HG03060 (cell line): Measurements from ENCODE around the gene EML5.
"Not testable (repeated sequence)": the region's sequence is repeated elsewhere in the genome, so short reads cannot be mapped to it uniquely, and the experiment has no call there.

Source experiments
- ATAC-seq: cut with Tn5 transposase; IDR thresholded peaks from one replicate; pipeline ENCODE4 v1.9.1; 2021; ENCODE audit warnings: low read depth, moderate number of reproducible peaks; ENCODE audit not compliant: unreplicated experiment

The EML5 gene

DNA sequence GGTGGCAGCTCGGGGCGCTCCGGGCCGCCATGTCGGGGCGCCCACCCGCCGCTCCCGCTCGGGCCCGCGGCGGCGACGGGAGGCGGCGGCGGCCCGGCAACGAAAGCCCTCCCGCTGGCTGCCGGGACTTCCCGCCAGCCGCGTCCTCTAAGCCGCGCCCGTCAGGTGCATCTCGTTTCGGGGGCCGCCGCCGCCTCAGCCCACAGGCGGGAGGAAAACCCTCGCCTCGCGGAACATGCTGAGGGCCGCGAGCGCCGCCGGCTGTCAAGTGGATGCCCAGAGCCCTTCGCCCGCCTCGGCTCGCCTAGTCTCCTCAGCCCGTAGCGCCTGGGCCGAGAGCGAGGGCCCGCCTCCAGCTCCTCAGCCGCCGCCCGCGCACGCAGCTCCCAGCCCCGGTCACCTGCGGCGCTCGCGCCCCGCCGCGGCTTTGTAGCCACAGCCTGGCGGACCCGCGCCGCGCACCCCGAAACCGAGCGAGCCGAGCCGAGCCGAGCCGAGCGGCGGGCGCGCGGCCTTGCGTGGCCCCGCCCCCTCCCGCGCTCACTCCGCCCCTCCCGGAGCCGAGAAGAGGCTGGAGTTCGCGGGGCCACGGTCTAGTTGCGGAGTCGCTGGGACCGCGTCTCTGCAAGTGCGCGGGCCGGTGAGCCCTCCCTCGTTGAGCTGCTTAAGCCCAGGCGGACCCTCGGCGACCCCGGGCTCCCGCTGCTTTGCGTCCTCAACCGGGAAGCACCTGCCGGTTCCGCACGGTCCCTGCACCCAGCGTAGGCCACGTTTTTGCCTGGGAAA is at the start of gene EML5:
Gene EML5 (minus strand): TSS at position 481 of the 786 bp plus-strand sequence. CDS start 450 bp downstream, at position 31.
- peak; percentile 63 for ATAC-seq

GRCh38 chr14:88842414-88842813 is 49.7 kb upstream of the EML5 start:
- no peak for ATAC-seq

DNA sequence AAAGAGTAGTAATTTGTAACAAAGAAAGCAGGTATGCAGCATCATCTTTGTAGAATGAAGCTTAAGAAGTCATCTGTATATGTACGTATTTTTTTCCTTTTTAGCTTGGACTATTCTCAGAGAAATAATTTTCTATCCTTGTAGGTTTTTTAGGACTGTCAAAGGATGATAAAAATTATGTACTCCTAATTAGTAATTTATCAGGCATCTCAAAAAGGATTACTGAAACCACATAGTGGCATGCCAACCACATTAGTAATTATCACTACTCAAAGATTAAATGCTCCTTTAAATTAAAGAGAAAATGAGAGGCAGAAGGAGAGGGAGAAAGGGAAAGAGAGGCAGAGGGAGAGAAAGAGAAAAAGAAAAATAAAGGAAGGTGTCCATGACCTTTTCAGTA is 49.0 kb upstream of the EML5 start:
- ATAC-seq = no peak

- no peak for ATAC-seq
Observed at GRCh38 chr14:88840926-88841325, 48.2 kb upstream of the EML5 start.

- no peak for ATAC-seq
Observed at GRCh38 chr14:88838015-88838414, 45.3 kb upstream of the EML5 start.

DNA sequence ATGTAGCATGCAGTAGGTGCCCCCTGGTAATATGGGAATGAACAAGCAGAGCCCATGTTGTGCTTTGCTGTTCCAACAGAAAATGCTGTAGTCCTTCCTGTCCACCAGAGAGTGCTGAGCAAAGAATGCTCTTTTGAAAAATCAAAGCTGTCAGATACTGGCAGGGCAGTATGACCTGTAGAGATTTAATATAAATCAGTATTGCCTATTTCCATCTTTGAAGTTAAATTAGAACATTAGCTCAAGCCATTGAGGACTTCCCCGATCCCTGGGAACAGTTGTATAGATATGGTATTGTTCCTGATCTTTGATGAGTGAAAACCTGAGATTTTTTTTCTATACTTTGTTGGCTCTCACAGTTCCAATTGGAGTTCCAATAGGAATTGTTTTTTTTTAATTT is 44.7 kb upstream of the EML5 start:
- ATAC-seq = no peak

- ATAC-seq = no peak
Observed at GRCh38 chr14:88835661-88836060, 42.9 kb upstream of the EML5 start.

GRCh38 chr14:88834883-88835431 is 42.2 kb upstream of the EML5 start:
- ATAC-seq = no peak

DNA sequence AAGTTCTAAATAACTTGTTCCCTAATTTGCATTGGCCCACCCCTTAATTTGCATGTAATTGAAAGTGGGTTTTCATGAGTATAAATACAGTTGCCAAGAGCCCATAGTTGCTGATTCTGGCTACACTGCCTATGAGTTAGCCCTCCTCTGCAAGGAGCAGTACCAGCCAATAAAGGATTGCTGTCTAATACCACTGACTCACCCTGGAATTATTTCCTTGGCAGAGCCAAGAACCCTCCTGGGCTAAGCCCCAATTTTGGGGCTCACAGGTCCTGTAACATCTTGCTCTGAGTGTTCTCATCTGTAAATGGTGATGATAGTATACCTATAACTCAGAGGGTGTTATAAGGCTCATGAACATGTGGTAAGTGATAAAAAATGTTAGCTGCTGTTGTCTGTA is 38.5 kb upstream of the EML5 start:
- no peak for ATAC-seq

DNA sequence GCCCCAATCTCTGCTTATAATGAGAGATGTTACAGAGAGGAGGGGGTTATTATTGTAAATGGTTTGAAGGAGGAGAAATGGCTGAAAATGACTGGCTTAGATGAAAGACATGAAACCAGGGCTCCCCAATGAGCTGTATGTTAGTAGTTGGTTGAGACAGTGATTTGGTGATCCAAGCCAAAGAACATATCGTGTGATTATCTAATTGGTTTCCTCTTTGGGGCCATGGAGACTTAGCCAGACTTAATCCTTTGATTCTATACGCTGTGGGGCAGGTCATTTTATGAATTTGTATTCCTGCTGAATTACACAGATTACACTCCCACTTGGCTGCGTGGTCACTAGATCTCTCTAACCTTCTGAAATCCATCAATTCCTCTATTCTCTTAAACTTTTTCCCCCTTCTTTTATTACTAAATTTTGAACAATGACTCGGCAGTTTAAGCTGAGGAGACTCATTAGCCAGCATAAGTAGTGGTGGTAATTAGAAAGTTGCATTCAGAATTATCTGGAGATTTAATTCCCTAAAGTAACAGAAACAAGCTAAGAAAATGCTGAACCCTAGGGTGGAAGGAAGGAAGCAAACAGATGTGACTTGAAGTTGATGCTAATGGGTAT is 37.0 kb upstream of the EML5 start:
- no peak for ATAC-seq

DNA sequence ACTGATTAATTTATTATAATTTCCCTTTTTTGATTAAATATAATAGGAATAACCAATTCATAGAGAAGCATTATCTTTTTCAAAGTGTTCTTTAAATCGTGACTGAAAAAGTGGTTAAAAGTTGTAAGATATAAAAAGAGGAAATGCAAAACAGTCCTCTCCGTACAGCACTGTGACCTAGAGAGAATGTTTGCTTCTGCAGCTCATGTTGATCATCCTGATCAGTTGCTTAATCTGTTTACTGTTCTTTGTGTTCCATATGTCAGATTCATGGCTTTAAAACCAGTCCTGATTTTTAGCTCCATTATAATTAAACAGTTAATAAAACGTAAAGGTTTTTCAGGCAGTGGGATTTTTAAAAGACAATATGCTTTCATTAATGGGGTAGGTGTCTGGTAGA is 36.4 kb upstream of the EML5 start:
- ATAC-seq = no peak

GRCh38 chr14:88825503-88825902 is 32.8 kb upstream of the EML5 start:
- no peak for ATAC-seq

DNA sequence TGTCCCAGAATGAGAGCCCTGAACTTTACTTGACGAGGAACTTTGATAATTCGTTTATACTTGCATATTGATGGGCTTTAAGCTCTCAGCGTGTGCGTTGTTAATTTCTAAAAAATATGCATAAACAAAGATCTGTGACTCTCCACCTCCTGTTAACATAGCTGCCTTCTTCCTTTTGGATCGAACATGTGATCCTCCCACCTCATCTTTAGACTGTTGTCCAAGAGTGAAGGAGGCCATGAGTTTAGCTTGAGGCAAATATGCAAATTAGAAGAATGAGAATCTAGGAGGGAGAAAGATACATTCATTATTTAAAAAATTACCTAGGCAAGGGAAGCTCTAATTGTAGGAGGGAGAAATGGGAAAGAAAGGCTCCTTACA is 32.3 kb upstream of the EML5 start:
- no peak for ATAC-seq

GRCh38 chr14:88824314-88825077 is 31.7 kb upstream of the EML5 start, which contains the start of gene TTC8:
Gene TTC8 (plus strand): TSS chr14:88824651. CDS start chr14:88824708, 57 bp downstream.
- ATAC-seq = peak; percentile 95

DNA sequence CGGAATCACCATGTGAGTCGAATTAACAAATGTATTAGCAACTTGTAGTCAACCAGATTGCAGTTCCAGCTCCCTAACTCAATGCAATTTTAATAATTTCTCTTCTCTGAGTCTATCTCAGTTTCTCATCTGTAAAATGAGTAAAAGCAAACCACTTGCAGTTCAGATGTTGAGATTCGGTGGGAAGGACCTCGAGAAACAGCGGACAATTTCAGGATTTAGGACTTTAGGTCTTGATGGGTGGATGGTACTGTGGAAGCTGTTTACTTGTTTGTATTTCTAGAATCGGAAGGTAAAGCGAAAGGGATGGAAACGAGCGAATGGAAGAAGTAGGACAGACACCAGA is 31.2 kb upstream of the EML5 start:
- ATAC-seq = no peak

DNA sequence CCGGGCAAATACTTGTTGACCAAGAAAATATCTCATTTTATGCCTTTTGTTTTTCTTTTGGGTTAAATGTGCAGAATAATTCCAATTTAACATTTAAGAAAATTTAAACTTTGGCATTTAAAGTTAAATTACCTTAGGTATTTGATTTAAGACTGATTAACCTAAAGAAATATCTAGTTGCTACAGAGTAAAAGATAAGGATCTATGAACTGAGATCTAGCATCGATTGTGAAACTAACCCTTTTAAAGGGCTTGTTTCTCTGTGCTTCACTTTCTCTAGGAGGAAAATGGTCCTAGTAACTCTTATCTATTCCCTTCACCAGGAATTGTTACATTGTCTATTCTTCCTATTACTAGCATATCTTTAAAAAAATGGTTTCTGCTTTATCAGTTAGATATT is 29.1 kb upstream of the EML5 start:
- no peak for ATAC-seq

- ATAC-seq = no peak
Observed at GRCh38 chr14:88821378-88821777, 28.6 kb upstream of the EML5 start.

- ATAC-seq = not testable (repeated sequence)
Observed at GRCh38 chr14:88819674-88820073, 26.9 kb upstream of the EML5 start.

DNA sequence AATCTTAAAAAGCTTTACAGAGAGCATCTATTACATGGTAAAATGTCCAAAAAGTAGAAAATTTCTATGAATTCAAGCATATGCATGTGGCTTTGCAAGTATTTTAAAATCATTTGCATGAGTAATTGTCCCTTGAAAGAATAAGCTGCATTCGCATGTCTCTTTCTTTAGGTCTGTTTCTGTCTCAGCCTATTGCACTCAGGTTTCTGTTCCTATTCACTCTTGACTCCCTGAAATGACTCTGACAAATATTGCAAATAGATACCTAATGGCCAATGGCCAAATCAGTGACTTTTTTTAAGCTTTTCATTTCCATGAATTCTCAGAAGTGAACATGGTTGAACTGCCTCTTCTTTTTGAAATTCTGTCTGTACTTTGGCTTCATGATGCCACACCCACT is 25.3 kb upstream of the EML5 start:
- ATAC-seq = no peak

- no peak for ATAC-seq
Observed at GRCh38 chr14:88815980-88816379, 23.2 kb upstream of the EML5 start.

DNA sequence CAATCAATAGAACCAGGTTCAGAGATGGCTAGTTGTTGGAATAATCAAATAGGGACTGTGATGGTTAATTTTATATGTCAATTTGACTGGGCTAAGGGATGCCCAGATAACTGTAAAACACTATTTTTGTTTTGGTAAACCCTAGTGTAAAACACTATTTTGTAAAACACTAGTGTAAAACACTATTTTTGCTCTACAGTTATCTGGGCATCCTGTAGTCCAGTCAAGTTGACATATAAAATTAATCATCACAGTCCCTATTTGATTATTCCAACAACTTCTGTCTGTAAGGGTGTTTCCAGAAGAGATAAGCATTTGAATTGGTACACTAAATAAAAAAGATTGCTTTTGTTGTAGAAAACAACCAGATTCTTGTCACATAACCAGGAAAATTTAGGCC is 15.6 kb upstream of the EML5 start:
- no peak for ATAC-seq
